IMR-90 (cell line): ENCODE measurements around the gene SLC38A11. TPM values are rescaled to one million over a fixed set of nuclear protein-coding genes. Genes with fewer than 3 reads are reported as not detected.

Experiments used
- ATAC-seq: fragments of 200-7000 bp; cut with Tn5 transposase; 2 replicates; pipeline ENCODE4 v1.9.1; 2020; ENCODE audit warnings: low read depth, mild to moderate bottlenecking, moderate library complexity
- Bru-seq: library from RNA; stranded (reverse); fragments of 400-500 nt; gene quantifications from one replicate; lab custom pipeline; 2021; lab: Mats Ljungman, UMichigan
- BruChase-seq, 2 experiments: library from RNA; stranded (reverse); fragments of 400-500 nt; gene quantifications; one replicate each; lab custom pipeline; 2021; lab: Mats Ljungman, UMichigan
- BruUV-seq: library from RNA; stranded (reverse); fragments of 400-500 nt; replicated peaks from 2 replicates; lab custom pipeline; 2021; lab: Mats Ljungman, UMichigan
- CTCF ChIA-PET: fragments of 300-600 bp; formaldehyde crosslinking; extraction: SDS; loops from one replicate; lab custom pipeline; 2021; ENCODE audit warnings: antibody characterized with exemption; lab: Yijun Ruan, JAX
- POLR2A ChIA-PET: fragments of 300-600 bp; sonication (Branson Sonifier 250); formaldehyde crosslinking; loops from one replicate; lab custom pipeline; 2022; ENCODE audit warnings: antibody characterized with exemption; ENCODE audit not compliant: unreplicated experiment; lab: Charles Lee
- DNase-seq: peaks from one replicate; pipeline ENCODE4 v3.0.0; 2013
- H2AFZ ChIP-seq: replicated peaks from 2 replicates; pipeline ENCODE3; 2013; ENCODE audit warnings: low read length, mild to moderate bottlenecking; ENCODE audit not compliant: poor library complexity
- H2AK5ac ChIP-seq: 2 replicates; pipeline ENCODE4 v1.6.1; 2013; ENCODE audit warnings: low read depth, low read length, inconsistent platforms
- H2AK9ac ChIP-seq: replicated peaks from 2 replicates; pipeline ENCODE3; 2013; ENCODE audit warnings: mild to moderate bottlenecking, low read depth, low read length, moderate library complexity; ENCODE audit not compliant: poor library complexity
- H2BK120ac ChIP-seq: 2 replicates; pipeline ENCODE4 v1.6.1; 2013; ENCODE audit warnings: low read depth, low read length, inconsistent platforms
- H2BK15ac ChIP-seq: 3 replicates; pipeline ENCODE4 v1.6.1; 2013; ENCODE audit warnings: low read depth, low read length, inconsistent platforms
- H2BK20ac ChIP-seq: 2 replicates; pipeline ENCODE4 v1.6.1; 2013; ENCODE audit warnings: low read depth, mild to moderate bottlenecking, inconsistent platforms, low read length, moderate library complexity
- H2BK5ac ChIP-seq: 2 replicates; pipeline ENCODE4 v1.6.1; 2013; ENCODE audit warnings: mild to moderate bottlenecking, low read depth, low read length, inconsistent platforms; ENCODE audit not compliant: poor library complexity, severe bottlenecking
- H3K14ac ChIP-seq: replicated peaks from 2 replicates; pipeline ENCODE4 v1.6.1; 2013; ENCODE audit warnings: low read depth, low read length, inconsistent platforms
- H3K18ac ChIP-seq: 2 replicates; pipeline ENCODE4 v1.6.1; 2013; ENCODE audit warnings: low read depth, low read length, control low read depth
- H3K23ac ChIP-seq: 2 replicates; pipeline ENCODE4 v1.6.1; 2013; ENCODE audit warnings: low read depth, low read length, inconsistent platforms
- H3K27ac ChIP-seq: 2 replicates; pipeline ENCODE4 v1.5.1; 2013; ENCODE audit warnings: mild to moderate bottlenecking, control low read depth, low read length; ENCODE audit not compliant: insufficient read depth
- H3K27me3 ChIP-seq: 2 replicates; pipeline ENCODE4 v1.6.1; 2013; ENCODE audit warnings: low read length; ENCODE audit not compliant: control insufficient read depth, insufficient read depth
- H3K36me3 ChIP-seq: 2 replicates; pipeline ENCODE4 v1.6.1; 2013; ENCODE audit warnings: low read length, mixed read lengths; ENCODE audit not compliant: control insufficient read depth, insufficient read depth
- H3K4ac ChIP-seq: 2 replicates; pipeline ENCODE4 v1.6.1; 2013; ENCODE audit warnings: low read depth, low read length, inconsistent platforms
- H3K4me1 ChIP-seq: 2 replicates; pipeline ENCODE4 v1.6.1; 2013; ENCODE audit warnings: low read length, mixed read lengths; ENCODE audit not compliant: control insufficient read depth, insufficient read depth
- H3K4me2 ChIP-seq: 2 replicates; pipeline ENCODE4 v1.6.1; 2013; ENCODE audit warnings: low read depth, mild to moderate bottlenecking, control low read depth, low read length, moderate library complexity
- H3K4me3 ChIP-seq: 2 replicates; pipeline ENCODE4 v1.5.1; 2013; ENCODE audit warnings: low read depth, mild to moderate bottlenecking, control low read depth, low read length, moderate library complexity; ENCODE audit not compliant: insufficient read depth
- H3K56ac ChIP-seq: 2 replicates; pipeline ENCODE4 v1.6.1; 2013; ENCODE audit warnings: low read length, inconsistent platforms; ENCODE audit not compliant: insufficient read depth; ENCODE audit errors: extremely low read depth
- H3K79me1 ChIP-seq, 2 experiments: 2 replicates each; pipeline ENCODE4 v1.6.1; 2013; ENCODE audit warnings: low read length in 2 of 2, inconsistent platforms in 1 of 2, low read depth in 1 of 2
- H3K9ac ChIP-seq: 2 replicates; pipeline ENCODE4 v1.6.1; 2013; ENCODE audit warnings: low read depth, low read length, control low read depth
- H3K9me1 ChIP-seq: 2 replicates; pipeline ENCODE4 v1.6.1; 2013; ENCODE audit warnings: low read length, inconsistent platforms; ENCODE audit not compliant: insufficient read depth
- H3K9me3 ChIP-seq: 2 replicates; pipeline ENCODE4 v1.6.1; 2013; ENCODE audit warnings: low read length; ENCODE audit not compliant: control insufficient read depth, insufficient read depth
- H4K20me1 ChIP-seq: 2 replicates; pipeline ENCODE4 v1.6.1; 2013; ENCODE audit warnings: low read length, inconsistent platforms; ENCODE audit not compliant: insufficient read depth
- H4K5ac ChIP-seq: 2 replicates; pipeline ENCODE4 v1.6.1; 2013; ENCODE audit warnings: mild to moderate bottlenecking, low read depth, low read length, control low read depth
- H4K8ac ChIP-seq, 2 experiments: 2 replicates each; pipeline ENCODE4 v1.6.1; 2013; ENCODE audit warnings: low read depth in 2 of 2, low read length in 2 of 2, control low read depth in 1 of 2, inconsistent platforms in 1 of 2
- H4K91ac ChIP-seq: 2 replicates; pipeline ENCODE4 v1.6.1; 2013; ENCODE audit warnings: low read depth, low read length, inconsistent platforms; ENCODE audit not compliant: insufficient read depth
- NFE2L2 ChIP-seq: fragments of 150-350 bp; IDR thresholded peaks from 2 replicates; pipeline ENCODE4 v1.6.1; 2016; ENCODE audit warnings: low read depth, mild to moderate bottlenecking, low read length
- RAD21 ChIP-seq: IDR thresholded peaks from 2 replicates; pipeline ENCODE4 v1.6.1; 2012; ENCODE audit warnings: low read length, improper control_type of control experiment
- WGBS, 2 experiments: methylation state at CpG; one replicate each; pipeline versions ENCODE4 v1.1.5 to v1.1.7; 2013; ENCODE audit warnings: missing lambda C conversion rate in 2 of 2; ENCODE audit not compliant: insufficient read length in 1 of 2; ENCODE audit errors: extremely low coverage in 2 of 2; 5-methylcytosine and 5-hydroxymethylcytosine counted together
- dilution Hi-C: fragments of 300-500 bp; cut with HindIII; formaldehyde crosslinking; loops from one replicate; pipeline ENCODE4 v1.14.3; 2018; ENCODE audit warnings: low sequenced_read_pairs; ENCODE audit not compliant: unreplicated experiment
- in situ Hi-C: fragments of 300-500 bp; cut with MboI; formaldehyde crosslinking; loops from 3 replicates; pipeline ENCODE4 v1.14.3; 2019; ENCODE audit warnings: low sequenced_read_pairs, inconsistent platforms, mixed read lengths
- intact Hi-C: fragments of 100-400 bp; cut with micrococcal nuclease; formaldehyde crosslinking; loops from 2 replicates; pipeline ENCODE4 v1.10.0; 2022
- long read RNA-seq: library from polyadenylated mRNA; unstranded; transcript quantifications from one replicate; pipeline ENCODE4 v2.0.0, GENCODE V29; 2021; ENCODE audit not compliant: unreplicated experiment
- polyA plus RNA-seq, 3 experiments: library from polyadenylated mRNA; depleted of rRNA; stranded (reverse); fragments of >200 nt; gene quantifications; 2 replicates each; pipeline ENCODE4 v1.2.3, GENCODE V29; 2012; ENCODE audit warnings: low replicate concordance in 1 of 3
- total RNA-seq: library from RNA; depleted of rRNA; stranded (reverse); fragments of >200 nt; gene quantifications from 2 replicates; pipeline ENCODE4 v1.2.3, GENCODE V29; 2012; rRNA removed
- TF ChIP-seq, protein P1 (sequence below): conservative IDR thresholded peaks from 2 replicates; pipeline ENCODE4 v1.5.1; 2012; ENCODE audit warnings: mild to moderate bottlenecking, low read depth, low read length, improper control_type of control experiment

SLC38A11 gene
- total RNA-seq, result under 0.01 and 0.18 TPM in 2 replicates
- polyA plus RNA-seq (2012; rRNA removed), result 0.07 and 0.21 TPM in 2 replicates
- 0.02 TPM in 1 of 2 replicates, not detected in the other for polyA plus RNA-seq (2012; cell fraction: cytosol; rRNA removed)
- polyA plus RNA-seq (2012; cell fraction: nucleus; rRNA removed; ENCODE audit: low replicate concordance), result 0.09 and 1.0 TPM in 2 replicates
- percentile 7 among the genes with signal in this experiment for Bru-seq, nascent RNA
- percentile 11 among the genes with signal in this experiment for BruChase-seq, experiment 1, labeled RNA remaining after a 6-hour chase
- BruChase-seq, experiment 2, labeled RNA remaining after a 2-hour chase, result percentile 16 among the genes with signal in this experiment
- long read RNA-seq, result 0 reads

GRCh38 chr2:164954954-164955701, at the start of gene SLC38A11:
TSS of gene SLC38A11 (minus strand) at chr2:164955525. CDS start at chr2:164955247, 278 bp downstream.
- no peak within 1 kb of the TSS; the same call in 1 of the 2 replicates for H3K9ac ChIP-seq
- H2AK5ac ChIP-seq, result no peak within 1 kb of the TSS
- H2BK5ac ChIP-seq, result no peak within 1 kb of the TSS
- DNase-seq (no peak), ATAC-seq (peak; percentile 85)
- dilution Hi-C loops (no loop called here), intact Hi-C loops (no loop called here), in situ Hi-C loops (no loop called here)
- no peaks in the 10 kb centered on the region for H4K20me1 ChIP-seq
- 30% methylated on average over 6 of the region's 34 CpGs; no CpG with 5 or more reads in 1 of the 2 experiments for WGBS, 2 experiments
- H3K14ac ChIP-seq, result no peak within 1 kb of the TSS
- no peaks in the 10 kb centered on the region for H3K9me1 ChIP-seq
- H4K8ac ChIP-seq, result peak within 1 kb of the TSS in 1 of 2 experiments; percentile 62; a peak in 1 of 4 replicates
- no peak within 1 kb of the TSS for H3K27ac ChIP-seq
- TF ChIP-seq NFE2L2 (no peak), RAD21 (0 out of 2 replicates have a peak, but pooled peaks have one; percentile 3)
- TF ChIP-seq, protein P1, sequence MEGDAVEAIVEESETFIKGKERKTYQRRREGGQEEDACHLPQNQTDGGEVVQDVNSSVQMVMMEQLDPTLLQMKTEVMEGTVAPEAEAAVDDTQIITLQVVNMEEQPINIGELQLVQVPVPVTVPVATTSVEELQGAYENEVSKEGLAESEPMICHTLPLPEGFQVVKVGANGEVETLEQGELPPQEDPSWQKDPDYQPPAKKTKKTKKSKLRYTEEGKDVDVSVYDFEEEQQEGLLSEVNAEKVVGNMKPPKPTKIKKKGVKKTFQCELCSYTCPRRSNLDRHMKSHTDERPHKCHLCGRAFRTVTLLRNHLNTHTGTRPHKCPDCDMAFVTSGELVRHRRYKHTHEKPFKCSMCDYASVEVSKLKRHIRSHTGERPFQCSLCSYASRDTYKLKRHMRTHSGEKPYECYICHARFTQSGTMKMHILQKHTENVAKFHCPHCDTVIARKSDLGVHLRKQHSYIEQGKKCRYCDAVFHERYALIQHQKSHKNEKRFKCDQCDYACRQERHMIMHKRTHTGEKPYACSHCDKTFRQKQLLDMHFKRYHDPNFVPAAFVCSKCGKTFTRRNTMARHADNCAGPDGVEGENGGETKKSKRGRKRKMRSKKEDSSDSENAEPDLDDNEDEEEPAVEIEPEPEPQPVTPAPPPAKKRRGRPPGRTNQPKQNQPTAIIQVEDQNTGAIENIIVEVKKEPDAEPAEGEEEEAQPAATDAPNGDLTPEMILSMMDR, result peak; percentile 10; the same call in 1 of the 2 replicates
- no peaks in the 10 kb centered on the region for H3K79me1 ChIP-seq
- peaks cover 1% of the 10 kb centered on the region; the same call in 1 of the 2 replicates for H3K4me1 ChIP-seq
- no peak within 1 kb of the TSS for H3K18ac ChIP-seq
- peak within 1 kb of the TSS; percentile 15 for H2AK9ac ChIP-seq
- H3K23ac ChIP-seq, result no peak within 1 kb of the TSS
- ChIA-PET POLR2A (no interaction called here), CTCF (no interaction called here)
- peak within 1 kb of the TSS; percentile 36 for H3K4me3 ChIP-seq
- no peaks in the 10 kb centered on the region for H3K9me3 ChIP-seq
- no peak within 1 kb of the TSS for H4K91ac ChIP-seq
- peak within 1 kb of the TSS; percentile 88 for H2AFZ ChIP-seq
- peaks cover 5% of the 10 kb centered on the region for H3K27me3 ChIP-seq
- H3K36me3 ChIP-seq, result no peaks in the 10 kb centered on the region
- H3K4ac ChIP-seq, result no peak within 1 kb of the TSS
- H2BK15ac ChIP-seq, result no peak within 1 kb of the TSS
- peak within 1 kb of the TSS; percentile 75 for H3K4me2 ChIP-seq
- H2BK120ac ChIP-seq, result 0 out of 2 replicates have a peak within 1 kb of the TSS, but pooled peaks have one; percentile 5
- no peak within 1 kb of the TSS for H3K56ac ChIP-seq
- BruUV-seq, result no TSS peak
- H4K5ac ChIP-seq, result no peak within 1 kb of the TSS
- no peak within 1 kb of the TSS for H2BK20ac ChIP-seq
